Neuronal stem cell (in vitro differentiated cells): ENCODE data around the gene ZDHHC7.

ENCODE experiments used
- DNase-seq: peaks from one replicate; pipeline ENCODE4 v3.0.0-alpha.2; 2013; ENCODE audit warnings: low spot score
- H2AFZ ChIP-seq: one replicate; pipeline ENCODE4 v1.6.1; 2013; ENCODE audit warnings: mild to moderate bottlenecking, low read length, inconsistent platforms
- H2AK5ac ChIP-seq: 2 replicates; pipeline ENCODE4 v1.6.1; 2013; ENCODE audit warnings: low read depth, mild to moderate bottlenecking, inconsistent platforms, low read length, moderate library complexity, mixed read lengths
- H2BK120ac ChIP-seq: 2 replicates; pipeline ENCODE4 v1.6.1; 2013; ENCODE audit warnings: low read depth, mild to moderate bottlenecking, inconsistent platforms, low read length, moderate library complexity, mixed read lengths
- H2BK12ac ChIP-seq: one replicate; pipeline ENCODE4 v1.6.1; 2013; ENCODE audit warnings: low read length, inconsistent platforms
- H2BK15ac ChIP-seq: 2 replicates; pipeline ENCODE4 v1.6.1; 2013; ENCODE audit warnings: mild to moderate bottlenecking, low read length, inconsistent platforms, mixed read lengths
- H2BK5ac ChIP-seq: one replicate; pipeline ENCODE4 v1.6.1; 2013; ENCODE audit warnings: inconsistent platforms, mild to moderate bottlenecking, low read length, moderate library complexity
- H3K14ac ChIP-seq: one replicate; pipeline ENCODE4 v1.6.1; 2013; ENCODE audit warnings: low read length, inconsistent platforms
- H3K18ac ChIP-seq: 2 replicates; pipeline ENCODE4 v1.6.1; 2013; ENCODE audit warnings: low read length, inconsistent platforms
- H3K23ac ChIP-seq: 2 replicates; pipeline ENCODE4 v1.6.1; 2013; ENCODE audit warnings: low read depth, mild to moderate bottlenecking, mixed read lengths, low read length, inconsistent platforms; ENCODE audit not compliant: poor library complexity
- H3K27ac ChIP-seq: replicated peaks from 3 replicates; pipeline ENCODE4 v1.5.1; 2013; ENCODE audit warnings: low read length, inconsistent platforms
- H3K27me3 ChIP-seq, 3 experiments: 2 replicates each; pipeline ENCODE4 v1.6.1; 2013; ENCODE audit warnings: low read length in 3 of 3, mild to moderate bottlenecking in 2 of 3, inconsistent platforms in 1 of 3, low read depth in 1 of 3, mixed read lengths in 1 of 3, moderate library complexity in 1 of 3; ENCODE audit not compliant: control insufficient read depth in 3 of 3, insufficient read depth in 3 of 3
- H3K36me3 ChIP-seq, 2 donors: replicated peaks in 1 of 2; 2 replicates each; pipeline ENCODE4 v1.6.1; 2013; ENCODE audit warnings: low read length in 2 of 2; ENCODE audit not compliant: control insufficient read depth in 2 of 2, insufficient read depth in 2 of 2
- H3K4ac ChIP-seq: 2 replicates; pipeline ENCODE4 v1.6.1; 2013; ENCODE audit warnings: inconsistent platforms, mild to moderate bottlenecking, low read length, moderate library complexity
- H3K4me1 ChIP-seq, 2 donors: 1 replicate in 1 of 2; 2 replicates in 1 of 2; pipeline ENCODE4 v1.6.1; 2013; ENCODE audit warnings: low read length in 2 of 2, low read depth in 1 of 2; ENCODE audit not compliant: control insufficient read depth in 2 of 2, insufficient read depth in 1 of 2
- H3K4me2 ChIP-seq: one replicate; pipeline ENCODE4 v1.6.1; 2013; ENCODE audit warnings: mild to moderate bottlenecking, low read length, inconsistent platforms; ENCODE audit not compliant: insufficient read depth, poor library complexity, severe bottlenecking
- H3K4me3 ChIP-seq, 2 donors: 2 replicates each; pipeline ENCODE4 v1.5.1; 2013; ENCODE audit warnings: low read length in 2 of 2, mild to moderate bottlenecking in 2 of 2, inconsistent platforms in 1 of 2, moderate library complexity in 1 of 2
- H3K79me1 ChIP-seq: one replicate; pipeline ENCODE4 v1.6.1; 2013; ENCODE audit warnings: low read depth, mild to moderate bottlenecking, inconsistent platforms, low read length, moderate library complexity
- H3K9ac ChIP-seq: one replicate; pipeline ENCODE4 v1.6.1; 2013; ENCODE audit warnings: mild to moderate bottlenecking, low read depth, low read length, inconsistent platforms; ENCODE audit not compliant: poor library complexity
- H3K9me3 ChIP-seq, 2 donors: replicated peaks in 1 of 2; 2 replicates each; pipeline versions ENCODE3 to v1.6.1; 2013; ENCODE audit warnings: low read length in 2 of 2, mild to moderate bottlenecking in 2 of 2, inconsistent platforms in 1 of 2, low read depth in 1 of 2, mixed read lengths in 1 of 2, moderate library complexity in 1 of 2; ENCODE audit not compliant: control insufficient read depth in 2 of 2, insufficient read depth in 1 of 2
- H4K8ac ChIP-seq: one replicate; pipeline ENCODE4 v1.6.1; 2013; ENCODE audit warnings: low read depth, mild to moderate bottlenecking, inconsistent platforms, low read length, moderate library complexity
- H4K91ac ChIP-seq: one replicate; pipeline ENCODE4 v1.6.1; 2013; ENCODE audit warnings: low read length, low read depth, mild to moderate bottlenecking, inconsistent platforms; ENCODE audit not compliant: poor library complexity
- WGBS, 2 donors: extraction: QIAGEN DNeasy Blood & Tissue Kit; methylation state at CpG; one replicate each; pipeline ENCODE4 v1.1.7; 2013; ENCODE audit warnings: missing lambda C conversion rate in 2 of 2, mixed read lengths in 1 of 2; ENCODE audit not compliant: insufficient read length in 2 of 2, insufficient replicate concordance in 1 of 2; ENCODE audit errors: extremely low coverage in 2 of 2; 5-methylcytosine and 5-hydroxymethylcytosine counted together

Gene ZDHHC7

GRCh38 chr16:84988328-84989080 is 22.8 kb downstream of the ZDHHC7 start:
- H4K91ac ChIP-seq: no peak overlapping the region
- no peak overlapping the region for H3K4me2 ChIP-seq
- H3K79me1 ChIP-seq: peaks cover 3% of the 10 kb centered on the region
- H3K18ac ChIP-seq: no peak overlapping the region
- no peak overlapping the region for H2AFZ ChIP-seq
- no peaks in the 10 kb centered on the region for H3K9me3 ChIP-seq
- no peak overlapping the region for H3K27ac ChIP-seq
- no CpG with 5 or more reads among the region's 16 CpGs for WGBS, 2 donors
- no peak overlapping the region for H3K14ac ChIP-seq
- no peak overlapping the region for H3K4ac ChIP-seq
- no peak overlapping the region for H2BK15ac ChIP-seq
- H2BK120ac ChIP-seq: no peak overlapping the region
- no peaks in the 10 kb centered on the region for H3K4me1 ChIP-seq
- no peak overlapping the region for H3K23ac ChIP-seq
- no peak overlapping the region for H2BK12ac ChIP-seq
- H3K27me3 ChIP-seq: no peaks in the 10 kb centered on the region
- H4K8ac ChIP-seq: no peak overlapping the region
- H2AK5ac ChIP-seq: no peak overlapping the region
- no peak for DNase-seq
- peak overlapping the region in 1 of 2 donors; percentile 30 for H3K4me3 ChIP-seq
- H2BK5ac ChIP-seq: no peak overlapping the region
- no peak overlapping the region for H3K9ac ChIP-seq
- peaks cover 22 to 81% of the 10 kb centered on the region in 2 donors for H3K36me3 ChIP-seq

GRCh38 chr16:84986879-84987278 is 24.5 kb downstream of the ZDHHC7 start:
- peak overlapping the region; percentile 27 for H3K9ac ChIP-seq
- H3K27me3 ChIP-seq: no peaks in the 10 kb centered on the region
- no peak overlapping the region for H3K14ac ChIP-seq
- no peak overlapping the region for H3K4me2 ChIP-seq
- H3K4me3 ChIP-seq: no peak overlapping the region
- peaks cover 22 to 80% of the 10 kb centered on the region in 2 donors for H3K36me3 ChIP-seq
- H3K27ac ChIP-seq: no peak overlapping the region
- DNase-seq: no peak
- H3K4me1 ChIP-seq: no peaks in the 10 kb centered on the region
- no peak overlapping the region for H3K4ac ChIP-seq
- no peak overlapping the region for H2BK12ac ChIP-seq
- H2BK5ac ChIP-seq: no peak overlapping the region
- no peak overlapping the region for H2BK15ac ChIP-seq
- no peak overlapping the region for H2AK5ac ChIP-seq
- no peak overlapping the region for H4K91ac ChIP-seq
- no peak overlapping the region for H3K23ac ChIP-seq
- H3K79me1 ChIP-seq: peaks cover 8% of the 10 kb centered on the region
- H2AFZ ChIP-seq: no peak overlapping the region
- no peaks in the 10 kb centered on the region for H3K9me3 ChIP-seq
- H2BK120ac ChIP-seq: no peak overlapping the region
- H3K18ac ChIP-seq: no peak overlapping the region
- H4K8ac ChIP-seq: no peak overlapping the region
- WGBS, 2 donors: no CpG with 5 or more reads among the region's 1 CpG

- no peak overlapping the region for H4K91ac ChIP-seq
- no peak overlapping the region for H3K18ac ChIP-seq
- no peak overlapping the region for H3K27ac ChIP-seq
- H3K4ac ChIP-seq: no peak overlapping the region
- H2BK12ac ChIP-seq: no peak overlapping the region
- H3K9me3 ChIP-seq: no peaks in the 10 kb centered on the region
- peak overlapping the region; percentile 22 for H3K9ac ChIP-seq
- no peak overlapping the region for H3K14ac ChIP-seq
- H3K23ac ChIP-seq: no peak overlapping the region
- H2BK15ac ChIP-seq: no peak overlapping the region
- no peaks in the 10 kb centered on the region for H3K4me1 ChIP-seq
- H2BK120ac ChIP-seq: no peak overlapping the region
- no CpG with 5 or more reads among the region's 22 CpGs for WGBS, 2 donors
- H3K79me1 ChIP-seq: peaks cover 11% of the 10 kb centered on the region
- DNase-seq: no peak
- peaks cover 27 to 83% of the 10 kb centered on the region in 2 donors for H3K36me3 ChIP-seq
- no peak overlapping the region for H3K4me2 ChIP-seq
- H2BK5ac ChIP-seq: no peak overlapping the region
- H4K8ac ChIP-seq: no peak overlapping the region
- H2AFZ ChIP-seq: no peak overlapping the region
- no peak overlapping the region for H3K4me3 ChIP-seq
- no peaks in the 10 kb centered on the region for H3K27me3 ChIP-seq
- H2AK5ac ChIP-seq: no peak overlapping the region
Measured at GRCh38 chr16:84986102-84986501, 25.2 kb downstream of the ZDHHC7 start.

- no peak overlapping the region for H3K23ac ChIP-seq
- H2BK5ac ChIP-seq: no peak overlapping the region
- no peaks in the 10 kb centered on the region for H3K27me3 ChIP-seq
- DNase-seq: no peak
- WGBS, 2 donors: no CpG with 5 or more reads among the region's 15 CpGs
- H3K4ac ChIP-seq: no peak overlapping the region
- H3K4me1 ChIP-seq: no peaks in the 10 kb centered on the region
- no peak overlapping the region for H2BK120ac ChIP-seq
- no peak overlapping the region for H3K9ac ChIP-seq
- no peak overlapping the region for H2AK5ac ChIP-seq
- peaks cover 23 to 82% of the 10 kb centered on the region in 2 donors for H3K36me3 ChIP-seq
- no peak overlapping the region for H3K4me3 ChIP-seq
- no peaks in the 10 kb centered on the region for H3K9me3 ChIP-seq
- peak overlapping the region; percentile 15 for H3K18ac ChIP-seq
- H2AFZ ChIP-seq: no peak overlapping the region
- H2BK15ac ChIP-seq: no peak overlapping the region
- H3K4me2 ChIP-seq: no peak overlapping the region
- no peak overlapping the region for H2BK12ac ChIP-seq
- no peak overlapping the region for H4K91ac ChIP-seq
- H3K14ac ChIP-seq: no peak overlapping the region
- no peak overlapping the region for H4K8ac ChIP-seq
- peaks cover 11% of the 10 kb centered on the region for H3K79me1 ChIP-seq
- no peak overlapping the region for H3K27ac ChIP-seq
Measured at GRCh38 chr16:84985079-84986065, 26.0 kb downstream of the ZDHHC7 start.
